ENCODE results near the gene PAH.

Gene PAH

GRCh38 chr12:102814691-102815367 lies 102.2 kb downstream of the PAH start:
- DNase-seq, result no peak

- DNase-seq, result no peak
Observed at GRCh38 chr12:102812344-102812743, 104.7 kb downstream of the PAH start.

- DNase-seq, result no peak
Observed at GRCh38 chr12:102811110-102811737, 105.8 kb downstream of the PAH start.

- DNase-seq, result no peak
Observed at GRCh38 chr12:102808412-102808811, 108.6 kb downstream of the PAH start.

GRCh38 chr12:102806592-102806991 lies 110.5 kb downstream of the PAH start:
- DNase-seq, result no peak

- no peak for DNase-seq
Observed at GRCh38 chr12:102806110-102806509, 110.9 kb downstream of the PAH start.

- DNase-seq, result no peak
Observed at GRCh38 chr12:102800565-102800964, 116.5 kb downstream of the PAH start.

GRCh38 chr12:102799229-102799628 lies 117.8 kb downstream of the PAH start:
- DNase-seq, result no peak

- DNase-seq, result no peak
Observed at GRCh38 chr12:102797528-102797927, 119.5 kb downstream of the PAH start.

- no peak for DNase-seq
Observed at GRCh38 chr12:102793921-102794320, 123.1 kb downstream of the PAH start.
